T-helper 2 cell treated with Interferon-gamma antibody and Interleukin-4, amounts not matched to agents 100 ng/mL and 5 ng/mL, for 36 hours (primary cell): Measurements from ENCODE around the gene COX6B1. TPM values are rescaled to one million over a fixed set of nuclear protein-coding genes. Genes with fewer than 3 reads are reported as not detected.

Source experiments
- intact Hi-C: fragments of 100-400 bp; cut with micrococcal nuclease; formaldehyde crosslinking; loops from one replicate; pipeline ENCODE4 v1.15.1; 2023
- total RNA-seq: library from RNA; stranded (reverse); gene quantifications from 2 replicates; pipeline ENCODE4 v1.2.3, GENCODE V29; 2022

COX6B1 gene
- total RNA-seq, 1 donor from 2014 or later = 495 TPM

DNA sequence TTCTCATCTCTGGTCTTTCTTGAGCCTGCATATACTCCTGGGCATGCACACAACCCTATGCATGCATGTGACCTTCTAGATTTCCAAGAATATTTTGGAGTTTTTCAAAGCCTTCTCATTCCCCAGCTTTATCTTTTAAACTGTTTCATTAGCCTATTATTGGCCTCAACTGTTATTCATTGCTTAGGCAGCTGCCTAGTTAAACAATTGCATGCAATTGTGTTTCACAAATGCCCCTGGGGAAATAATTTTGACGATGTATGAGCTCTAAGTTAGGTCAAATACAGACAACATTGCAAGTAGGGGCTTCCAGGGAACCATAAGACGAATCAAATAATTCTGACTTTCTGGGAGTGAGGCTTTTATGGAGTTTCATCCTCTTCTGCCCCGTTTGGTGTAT is 15.9 kb downstream of the COX6B1 start:
- intact Hi-C loops = no loop called here

DNA sequence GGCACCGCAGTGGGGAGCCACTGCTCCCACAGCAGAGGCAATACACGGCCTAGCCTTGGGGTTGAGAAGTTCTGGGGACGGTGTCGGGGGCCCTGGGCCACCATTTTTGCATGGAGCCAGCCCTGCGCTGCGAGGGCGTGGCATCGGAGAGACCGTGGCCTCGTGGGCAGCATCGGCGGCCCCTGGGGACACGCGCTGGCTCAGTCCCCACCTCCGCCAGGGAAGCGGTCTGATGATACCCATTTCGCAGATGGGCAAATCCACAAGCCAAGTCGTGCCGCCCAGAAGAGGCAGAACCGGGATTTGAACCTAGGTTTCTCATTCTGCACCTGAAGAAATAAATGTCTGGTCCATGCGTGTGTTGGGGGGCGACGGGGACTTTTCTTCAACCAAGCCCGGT is 17.0 kb downstream of the COX6B1 start:
- intact Hi-C loops = no loop called here

DNA sequence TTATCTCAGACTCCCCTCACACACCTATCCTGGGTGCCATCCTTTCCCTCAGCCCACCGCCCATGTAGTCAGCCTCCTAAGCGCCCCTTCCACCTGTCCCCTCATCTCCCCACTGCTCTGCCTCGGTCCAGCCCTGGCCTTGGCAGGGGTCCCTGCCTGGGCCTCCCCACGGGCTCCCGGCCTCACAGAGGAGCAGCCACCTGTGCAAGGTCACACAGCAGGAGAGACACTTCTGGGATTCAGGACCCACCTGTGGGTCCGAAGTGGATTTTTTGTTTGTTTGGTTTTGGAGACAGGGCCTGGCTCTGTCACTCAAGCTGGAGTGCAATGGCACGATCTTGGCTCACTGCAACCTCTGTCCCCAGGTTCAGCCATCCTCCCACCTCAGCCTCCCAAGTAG is 17.5 kb downstream of the COX6B1 start:
- intact Hi-C loops = no loop called here

DNA sequence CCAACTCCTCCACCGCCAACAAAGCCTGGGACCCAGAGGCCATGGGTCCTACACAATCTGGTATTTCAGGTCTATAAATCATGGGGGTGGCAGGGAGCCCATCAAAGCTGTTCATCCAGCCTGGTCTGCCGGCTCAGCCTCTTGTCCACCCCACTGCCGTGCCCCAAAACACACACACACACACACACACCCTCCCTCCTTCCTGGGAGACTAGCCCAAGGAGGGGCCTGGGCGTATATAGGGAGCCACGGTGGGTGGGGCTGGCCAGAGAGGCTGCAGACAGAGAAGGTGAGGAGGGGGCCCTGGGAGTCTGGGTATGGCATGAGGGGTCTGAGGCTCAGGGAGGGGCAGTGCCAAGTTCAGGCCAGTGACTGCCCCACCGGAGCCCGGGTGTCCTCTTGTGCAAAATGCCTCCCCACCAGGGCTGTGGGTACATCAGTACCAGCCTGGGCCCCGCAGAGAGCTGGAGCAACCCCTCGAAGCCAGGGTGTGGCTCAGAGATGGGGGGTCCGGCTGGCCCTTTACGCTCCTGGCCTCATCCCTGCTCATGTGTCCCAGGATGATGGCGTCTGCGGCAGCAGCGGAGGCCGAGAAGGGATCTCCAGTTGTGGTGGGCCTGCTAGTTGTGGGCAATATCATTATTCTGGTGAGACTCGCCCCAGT is 18.3 kb downstream of the COX6B1 start, which contains the start of gene UPK1A:
Gene UPK1A (plus strand): TSS at position 267 of the 663 bp plus-strand sequence. CDS start 296 bp downstream, at position 563.
- intact Hi-C loops = no loop called here

DNA sequence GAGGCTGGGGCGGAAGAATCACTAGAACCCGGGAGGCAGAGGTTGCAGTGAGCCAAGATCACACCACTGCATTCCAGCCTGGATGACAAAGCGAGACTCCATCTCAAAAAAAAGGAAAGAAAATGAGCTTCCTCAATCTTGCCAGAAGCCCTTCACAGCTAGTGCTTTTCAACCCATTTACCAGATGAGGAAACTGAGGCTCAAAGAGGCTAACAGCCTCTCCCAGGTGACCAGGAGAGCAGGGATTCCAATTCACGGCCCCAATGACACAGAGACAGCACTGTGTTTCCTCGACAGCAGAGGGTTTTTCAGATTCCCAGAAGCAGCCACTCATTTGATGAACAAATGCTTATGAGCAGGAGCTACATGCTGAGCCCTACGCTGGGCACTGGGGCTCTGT is 21.4 kb downstream of the COX6B1 start:
- intact Hi-C loops = no loop called here

DNA sequence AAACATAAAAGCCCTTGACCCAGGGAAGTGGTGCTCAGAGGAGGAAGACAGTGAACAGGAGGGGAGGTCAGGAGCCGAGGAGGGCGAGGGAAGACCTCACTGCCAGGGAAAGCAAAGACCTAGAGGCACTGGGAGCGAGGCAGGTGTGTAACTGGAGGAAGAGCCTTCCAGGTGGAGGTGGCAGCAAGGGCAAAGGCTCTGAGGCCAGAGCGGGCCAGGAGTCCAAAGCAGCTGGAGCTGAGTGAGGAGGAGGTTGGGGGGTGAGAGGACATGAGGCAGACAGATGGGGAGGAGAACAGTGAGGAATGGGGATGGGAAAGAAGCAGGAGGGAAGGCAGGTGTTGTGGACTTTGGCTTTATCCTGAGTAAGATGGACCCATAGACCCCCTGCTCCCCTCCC is 21.9 kb downstream of the COX6B1 start:
- intact Hi-C loops = loop anchor here (5.0 kb wide), 1 partner anchor 123 kb away; the partner anchor contains the start of gene TMEM147

DNA sequence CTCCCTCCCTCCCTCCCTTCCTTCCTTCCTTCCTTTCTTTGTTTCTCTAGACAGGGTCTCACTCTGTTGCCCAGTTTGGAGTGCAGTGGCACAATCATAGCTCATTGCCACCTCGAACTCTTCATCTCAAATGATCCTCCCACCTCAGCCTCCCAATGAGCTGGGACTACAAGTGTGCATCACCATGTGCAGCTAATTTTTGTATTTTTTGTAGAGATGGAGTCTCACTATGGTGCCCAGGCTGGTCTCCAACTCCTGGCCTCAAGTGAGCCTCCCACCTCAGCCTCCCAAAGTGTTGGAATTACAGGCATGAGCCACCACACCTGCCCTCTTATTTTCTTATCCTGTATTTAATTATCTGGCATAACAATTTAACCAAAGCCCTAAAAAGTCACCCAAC is 22.6 kb downstream of the COX6B1 start:
- intact Hi-C loops = loop anchor here (5.0 kb wide), 1 partner anchor 123 kb away; the partner anchor contains the start of gene TMEM147

DNA sequence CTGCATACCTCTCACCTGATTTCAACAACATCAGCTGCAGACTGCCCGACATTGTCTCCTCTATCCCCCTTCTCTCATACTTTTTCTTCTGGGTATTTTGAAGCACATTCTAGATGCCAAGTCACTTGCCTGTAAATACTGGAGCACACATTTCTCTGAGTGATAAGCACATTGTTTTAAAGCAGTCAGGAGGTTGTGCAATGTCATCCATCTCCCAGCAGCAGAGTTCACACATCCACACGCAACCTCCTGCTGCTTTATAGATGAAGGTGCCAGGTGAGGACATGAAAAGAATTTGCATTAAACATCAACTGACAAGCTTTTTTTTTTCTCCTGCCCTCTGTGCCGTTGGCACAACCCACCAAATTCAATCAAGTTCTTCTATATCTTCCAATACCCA is 23.7 kb downstream of the COX6B1 start:
- intact Hi-C loops = loop anchor here (5.0 kb wide), 1 partner anchor 125 kb away; the partner anchor contains the start of gene TMEM147

DNA sequence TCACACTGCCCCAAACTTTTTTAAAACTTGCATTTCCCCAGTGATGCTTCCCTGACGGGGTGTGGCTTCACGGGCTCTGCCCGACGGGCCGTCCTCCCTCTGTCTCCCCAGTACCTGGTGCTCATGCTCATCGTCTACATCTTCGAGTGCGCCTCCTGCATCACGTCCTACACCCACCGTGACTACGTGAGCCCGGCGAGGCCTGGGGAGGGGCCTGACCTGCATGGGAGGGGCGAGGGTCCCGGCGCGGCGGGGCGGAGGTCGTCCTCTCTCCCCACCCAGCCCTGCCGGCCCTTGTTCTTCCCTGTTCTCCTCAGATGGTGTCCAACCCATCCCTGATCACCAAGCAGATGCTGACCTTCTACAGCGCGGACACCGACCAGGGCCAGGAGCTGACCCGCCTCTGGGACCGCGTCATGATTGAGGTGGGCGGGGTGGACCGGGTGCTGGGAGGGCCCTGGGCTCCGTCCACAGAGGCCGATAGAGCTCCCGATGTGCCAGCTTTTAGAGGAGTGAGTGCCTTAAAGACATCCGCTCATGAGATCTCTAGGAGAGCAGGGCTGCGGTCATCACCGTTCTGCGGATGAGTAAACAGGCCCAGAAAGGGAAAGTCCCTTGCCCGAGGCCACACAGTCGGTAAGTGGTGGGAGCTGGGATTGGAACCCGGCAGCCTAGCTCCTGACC is 25.1 kb downstream of the COX6B1 start:
- intact Hi-C loops = loop anchor here (5.0 kb wide), 1 partner anchor 126 kb away; the partner anchor contains the start of gene TMEM147

DNA sequence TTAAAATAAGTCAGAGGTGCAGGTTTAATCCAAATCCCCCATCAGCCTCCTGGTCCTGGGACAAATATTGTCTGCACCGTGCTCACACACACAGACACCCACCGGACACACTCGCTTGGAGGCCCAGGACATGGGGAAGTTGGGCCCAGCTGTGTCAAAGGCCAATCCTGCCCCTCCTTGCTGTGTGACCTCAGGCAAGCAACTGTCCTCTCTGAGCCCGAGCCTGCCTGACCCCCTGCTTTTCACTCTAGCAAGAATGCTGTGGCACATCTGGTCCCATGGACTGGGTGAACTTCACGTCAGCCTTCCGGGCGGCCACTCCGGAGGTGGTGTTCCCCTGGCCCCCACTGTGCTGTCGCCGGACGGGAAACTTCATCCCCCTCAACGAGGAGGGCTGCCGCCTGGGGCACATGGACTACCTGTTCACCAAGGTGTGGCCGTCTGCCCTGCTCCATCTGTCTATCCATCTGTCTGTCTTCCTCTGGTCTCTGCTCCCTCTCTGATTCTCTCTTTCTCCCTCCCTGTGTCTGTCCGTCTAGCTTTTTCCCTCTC is 27.5 kb downstream of the COX6B1 start:
- intact Hi-C loops = no loop called here

DNA sequence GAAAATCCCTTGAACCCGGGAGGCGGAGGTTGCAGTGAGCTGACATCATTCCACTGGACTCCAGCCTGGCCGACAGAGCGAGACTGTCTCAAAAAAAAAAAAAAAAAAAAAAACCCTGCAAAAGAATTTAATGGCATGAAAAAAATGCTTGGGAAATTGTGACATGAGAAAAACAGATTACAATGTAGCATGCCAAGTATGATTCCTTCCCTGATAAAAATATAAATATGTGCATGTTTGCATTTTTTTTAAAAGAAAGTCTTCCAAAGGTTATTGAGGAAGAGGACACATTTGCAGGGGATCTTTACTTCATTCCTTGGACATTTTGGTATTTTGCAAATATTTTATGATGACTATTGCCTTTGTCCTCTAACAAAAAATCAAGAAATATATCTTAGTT is 41.7 kb downstream of the COX6B1 start:
- intact Hi-C loops = loop anchor here (5.0 to 10.0 kb wide), 2 partner anchors 143 to 175 kb away; partner anchors contain the start of genes APLP1 and TMEM147

DNA sequence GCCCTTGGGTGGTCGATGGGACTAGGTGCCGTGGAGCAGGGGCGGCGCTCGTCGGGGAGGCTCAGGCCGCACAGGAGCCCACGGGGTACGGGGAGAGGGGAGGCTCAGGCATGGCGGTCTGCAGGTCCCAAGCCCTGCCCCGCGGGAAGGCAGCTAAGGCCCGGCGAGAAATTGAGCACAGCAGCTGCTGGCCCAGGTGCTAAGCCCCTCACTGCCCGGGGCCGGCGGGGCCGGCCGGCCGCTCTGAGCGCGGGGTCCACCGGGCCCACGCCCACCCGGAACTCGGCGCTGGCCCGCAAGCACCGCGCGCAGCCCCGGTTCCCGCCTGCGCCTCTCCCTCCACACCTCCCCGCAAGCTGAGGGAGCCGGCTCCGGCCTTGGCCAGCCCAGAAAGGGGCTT is 43.0 kb downstream of the COX6B1 start:
- intact Hi-C loops = loop anchor here (5.0 to 10.0 kb wide), 2 partner anchors 144 to 174 kb away; partner anchors contain the start of genes APLP1 and TMEM147

DNA sequence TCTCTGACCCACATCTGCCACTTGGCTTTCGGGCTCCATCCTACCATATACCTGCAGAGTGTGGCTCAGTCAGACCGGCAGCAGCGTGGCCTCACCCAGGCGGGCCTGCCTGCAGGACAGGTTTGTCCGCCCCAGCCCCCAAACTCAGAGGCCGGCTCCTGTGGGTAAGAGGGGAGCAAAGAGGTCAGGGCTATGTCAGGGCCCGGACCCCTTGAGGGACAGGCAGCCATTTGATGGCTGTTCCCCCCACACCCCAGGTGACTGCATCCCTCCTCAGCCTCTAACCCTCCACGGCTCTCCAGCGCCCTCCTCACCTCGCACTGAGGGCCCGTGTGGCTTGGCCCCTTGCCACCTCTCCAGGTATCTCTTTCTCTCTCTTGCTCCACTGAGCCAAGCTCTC is 43.9 kb downstream of the COX6B1 start:
- intact Hi-C loops = loop anchor here (2.0 to 10.0 kb wide), 3 partner anchors 49 to 173 kb away; partner anchors contain the start of genes APLP1 and TMEM147

DNA sequence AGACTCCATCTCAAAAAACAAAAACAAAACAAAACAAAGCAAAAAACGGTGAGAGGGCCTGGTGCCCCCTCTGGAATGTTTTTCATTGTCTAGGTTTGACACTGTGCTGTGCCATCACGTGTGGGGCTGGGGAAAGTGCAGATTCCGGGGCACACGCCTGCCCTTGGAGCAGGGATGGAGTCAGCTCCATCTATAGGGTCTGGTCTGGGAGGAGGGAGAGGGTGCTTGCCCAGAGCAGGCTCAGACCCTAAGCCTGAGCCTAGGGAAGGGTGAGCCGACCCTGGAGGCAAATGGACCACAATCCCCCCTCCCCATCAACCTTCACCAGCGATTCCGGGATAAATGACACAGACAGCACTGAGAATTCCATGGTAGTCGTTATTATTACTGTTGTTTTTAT is 45.3 kb downstream of the COX6B1 start:
- intact Hi-C loops = loop anchor here (1.0 to 10.0 kb wide), 6 partner anchors 24 to 238 kb away; partner anchors contain the start of genes APLP1 and TMEM147

DNA sequence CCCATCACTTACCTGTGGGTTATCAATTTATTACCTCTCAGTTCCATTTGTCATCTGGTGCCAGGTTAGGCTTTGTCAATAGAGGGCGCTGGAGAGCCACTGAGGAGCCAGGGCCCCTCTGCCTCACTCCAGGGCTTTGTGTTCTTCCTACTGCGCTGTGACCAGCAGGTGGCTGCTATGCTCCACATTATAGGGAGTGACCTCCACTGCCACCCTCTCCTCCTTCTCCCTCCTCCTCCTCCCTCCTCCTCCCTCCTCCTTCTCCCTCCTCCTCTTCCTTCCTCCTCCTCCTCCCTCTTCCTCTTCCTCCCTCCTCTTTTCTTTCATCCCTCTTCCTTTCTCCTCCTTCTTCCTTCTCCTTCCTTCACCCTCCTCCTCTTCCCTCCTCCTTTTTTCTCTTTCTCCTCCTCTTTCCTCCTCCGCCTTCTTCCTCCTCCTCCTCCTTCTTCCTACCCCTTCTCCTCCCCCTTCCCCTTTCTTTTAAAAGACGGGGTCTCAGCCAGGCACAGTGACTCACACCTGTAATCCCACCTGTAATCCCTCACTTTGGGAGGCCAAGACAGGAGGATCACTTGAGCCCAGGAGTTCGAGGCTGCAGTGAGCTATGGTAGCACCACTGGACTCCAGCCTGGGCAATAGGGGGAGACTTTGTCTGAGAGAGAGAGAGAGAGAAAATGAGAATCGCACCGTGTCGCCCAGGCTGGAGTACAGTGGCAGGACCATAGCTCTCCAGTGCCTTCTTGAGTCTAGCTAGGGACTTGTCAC is 45.9 kb downstream of the COX6B1 start:
- intact Hi-C loops = loop anchor here (1.0 to 10.0 kb wide), 6 partner anchors 23 to 237 kb away; partner anchors contain the start of genes APLP1 and TMEM147

DNA sequence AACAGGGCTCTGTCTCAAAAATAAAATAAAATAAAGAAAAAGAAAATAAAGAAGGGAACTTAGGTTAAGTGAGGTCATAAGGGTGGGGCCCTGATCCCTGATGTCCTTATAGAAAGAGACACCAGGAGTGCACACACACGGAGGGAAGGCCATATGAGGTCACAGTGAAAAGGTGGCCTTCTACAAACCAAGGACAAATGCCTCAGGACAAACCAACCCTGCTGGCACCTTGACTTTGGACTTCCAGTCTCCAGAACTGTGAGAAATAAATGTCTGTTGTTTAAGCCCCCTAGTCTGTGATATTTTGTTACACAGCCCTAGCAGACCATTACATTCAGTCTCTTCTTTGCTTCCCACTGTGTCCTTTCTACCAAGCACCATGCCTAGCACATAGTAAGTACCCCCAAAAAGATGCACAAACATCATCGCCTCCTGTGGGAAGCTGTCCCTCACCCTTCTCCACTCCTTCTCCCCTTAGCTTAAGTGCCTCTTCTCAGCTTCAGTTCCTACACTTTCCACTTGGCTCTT is 47.8 kb downstream of the COX6B1 start:
- intact Hi-C loops = loop anchor here (10.0 kb wide), 1 partner anchor 169 kb away; the partner anchor contains the start of gene APLP1

DNA sequence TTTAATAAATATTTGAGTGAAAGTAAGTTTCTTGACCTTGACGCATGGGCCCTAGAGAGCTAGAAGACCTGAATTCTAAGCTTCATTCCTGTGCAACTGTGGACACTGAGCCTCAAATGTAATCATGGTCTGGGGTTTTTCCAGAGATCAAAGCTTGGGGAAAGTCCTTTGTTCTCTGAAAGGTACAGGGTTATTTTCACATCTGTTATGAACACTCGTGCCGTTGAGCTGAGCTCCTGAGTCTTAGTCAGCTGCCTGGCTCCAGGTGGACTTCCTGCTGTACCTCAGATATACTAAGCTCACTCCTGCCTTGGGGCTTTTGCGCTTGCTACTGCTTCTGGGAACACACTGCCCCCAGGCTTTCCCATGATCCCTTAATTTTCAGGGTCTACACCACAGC is 48.7 kb downstream of the COX6B1 start:
- intact Hi-C loops = loop anchor here (10.0 kb wide), 1 partner anchor 168 kb away; the partner anchor contains the start of gene APLP1

DNA sequence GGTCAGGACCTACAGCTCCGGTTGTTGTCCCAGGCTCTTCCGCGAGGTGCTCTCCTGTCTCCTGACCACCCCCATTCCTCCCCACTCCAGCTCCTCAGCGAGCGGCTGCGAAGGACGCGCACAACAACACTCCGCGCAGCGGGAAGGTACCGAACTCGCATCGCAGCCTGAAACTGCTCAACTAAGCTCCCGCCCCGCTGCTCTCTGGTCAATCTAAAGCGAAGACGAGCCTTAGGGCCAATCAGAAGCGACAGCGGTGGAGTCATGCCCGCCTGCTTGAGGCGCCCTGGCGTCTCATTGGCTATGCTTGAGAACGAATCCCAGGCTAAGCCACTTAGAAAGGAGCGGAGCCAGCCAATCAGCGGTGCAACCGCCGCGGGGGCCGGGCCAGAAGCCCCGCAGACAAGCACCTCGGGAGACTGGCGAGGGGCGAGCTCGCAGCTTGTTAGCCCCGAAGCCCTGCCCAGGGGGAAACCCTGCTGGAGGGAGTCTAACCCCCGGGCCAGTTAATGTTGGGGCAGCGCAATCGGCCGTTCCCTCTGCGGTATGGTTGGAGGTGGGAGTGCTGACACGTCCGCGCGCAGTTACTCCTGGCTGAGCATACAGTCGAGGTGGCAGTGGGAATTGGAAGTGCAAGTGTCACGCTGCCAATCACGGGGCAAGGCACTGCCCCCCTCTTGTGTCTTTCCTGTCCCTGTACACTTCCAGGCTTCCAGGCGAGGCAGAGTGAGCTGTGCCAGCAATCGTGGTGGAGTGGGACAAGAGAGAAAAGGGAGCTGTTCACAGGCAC is 54.3 kb downstream of the COX6B1 start:
- intact Hi-C loops = loop anchor here (1.0 to 5.0 kb wide), 3 partner anchors 11 to 350 kb away; partner anchors contain the start of genes THAP8 and WDR62

DNA sequence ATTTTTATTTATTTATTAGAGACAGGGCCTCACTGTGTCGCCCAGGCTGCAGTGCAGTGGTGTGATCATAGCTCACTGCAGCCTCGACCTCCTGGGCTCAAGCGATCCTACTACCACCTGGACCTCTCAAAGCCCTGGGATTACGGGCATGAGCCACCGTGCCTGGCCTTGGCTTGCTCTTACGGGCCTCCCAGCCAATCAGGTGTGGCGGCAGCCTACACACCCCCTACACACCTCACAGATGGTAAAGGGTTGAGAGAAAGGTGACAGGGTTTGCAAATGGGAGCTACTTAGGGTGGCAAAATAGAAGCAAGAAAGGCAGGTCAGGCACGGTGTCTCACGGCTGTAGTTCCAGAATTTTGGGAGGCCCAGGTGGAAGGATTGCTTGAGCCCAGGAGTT is 55.2 kb downstream of the COX6B1 start:
- intact Hi-C loops = loop anchor here (5.0 kb wide), 1 partner anchor 349 kb away; the partner anchor contains the start of genes THAP8 and WDR62
